Endometrium (tissue), 2 donors: ENCODE data around the gene REG3A.

Experiments
- FAIRE-seq: peaks from 2 replicates; lab custom pipeline; 2012; peaks lifted over from hg19 to GRCh38; lab: Jason Lieb, UNC
- donor health status: control.
- donor health status: control.

Gene REG3A

GRCh38 chr2:79120194-79120713, 39.3 kb downstream of the REG3A start, which contains the start of gene REG1A:
REG1A (plus strand) TSS chr2:79120488; CDS start chr2:79120862, 374 bp downstream.
- FAIRE-seq, result no peak

- no peak for FAIRE-seq
Measured at GRCh38 chr2:79116997-79117928, 42.3 kb downstream of the REG3A start.

DNA sequence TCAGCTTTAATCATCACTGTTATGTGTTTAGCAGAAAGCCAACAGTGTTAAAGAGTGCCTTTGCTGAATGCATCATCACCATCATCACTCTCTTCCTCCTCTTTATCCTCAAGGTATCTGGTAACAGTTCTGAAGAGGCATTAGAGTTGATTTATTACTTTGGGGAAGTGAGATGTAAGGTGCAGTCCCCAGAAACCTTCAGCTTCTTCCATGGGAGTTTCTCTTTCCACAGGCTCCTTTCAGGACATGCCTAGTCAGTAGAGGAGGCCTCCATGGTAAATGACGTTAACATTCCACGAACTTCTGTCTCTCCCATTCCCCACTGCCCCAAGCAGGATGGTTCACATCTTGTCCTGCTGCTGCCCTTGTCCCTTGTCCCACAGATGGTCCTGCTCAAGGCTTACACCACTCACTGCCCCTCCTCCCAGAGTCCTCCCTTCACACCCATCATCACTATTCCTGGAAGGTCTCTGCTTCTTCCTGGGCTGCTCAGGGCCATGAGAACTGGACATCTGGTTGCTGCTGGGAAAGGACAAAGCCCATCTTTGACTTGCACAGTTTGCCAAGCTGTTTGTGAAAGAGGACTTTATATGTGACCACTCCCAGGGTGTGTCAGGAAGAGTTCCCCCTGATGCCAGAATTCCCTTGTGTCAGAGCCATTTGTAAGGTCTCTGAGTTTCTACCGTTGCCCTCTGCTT, 44.6 kb downstream of the REG3A start:
- no peak for FAIRE-seq

GRCh38 chr2:79112269-79112668, 47.3 kb downstream of the REG3A start:
- FAIRE-seq, result no peak
